Breast epithelium (tissue), 4 donors: ENCODE results near the gene GBP1. TPM values are rescaled to one million over a fixed set of nuclear protein-coding genes. Genes with fewer than 3 reads are reported as not detected.
A peak's percentile ranks its signal among the peaks of the same experiment; 100 is the strongest.
"Not testable (repeated sequence)": the region's sequence is repeated elsewhere in the genome, so short reads cannot be mapped to it uniquely, and the experiment has no call there.

ENCODE experiments used
- DNase-seq, 2 donors: peaks; one replicate each; pipeline ENCODE4 v3.0.0-alpha.2; 2019; ENCODE audit warnings: low spot score in 2 of 2
- H3K27ac ChIP-seq, 2 donors: fragments of 200-600 bp; sonication (generic) in 1 of 2; one replicate each; pipeline ENCODE4 v1.5.1; 2016 to 2019; ENCODE audit warnings: mild to moderate bottlenecking in 1 of 2
- H3K27me3 ChIP-seq, 2 donors: fragments of 200-600 bp; sonication (generic) in 1 of 2; one replicate each; pipeline versions ENCODE4 v1.5.1 to v1.6.0; 2017 to 2019; ENCODE audit warnings: control low read depth in 1 of 2, mild to moderate bottlenecking in 1 of 2
- H3K36me3 ChIP-seq: fragments of 200-600 bp; one replicate; pipeline ENCODE4 v1.5.1; 2019
- H3K4me1 ChIP-seq, 2 donors: fragments of 200-600 bp; sonication (generic); one replicate each; pipeline ENCODE4 v1.5.1; 2016 to 2019; ENCODE audit warnings: control low read depth in 1 of 2
- H3K4me3 ChIP-seq, 3 donors: fragments of 200-600 bp; sonication (generic); 1 replicate in 2 of 3; 2 replicates in 1 of 3; pipeline ENCODE4 v1.5.1; 2016 to 2019; ENCODE audit warnings: mild to moderate bottlenecking in 3 of 3, moderate library complexity in 2 of 3
- H3K9me3 ChIP-seq, 2 donors: fragments of 200-600 bp; sonication (generic) in 1 of 2; one replicate each; pipeline ENCODE4 v1.5.1; 2016 to 2019; ENCODE audit warnings: control low read depth in 1 of 2
- POLR2A ChIP-seq: fragments of 450-650 bp; IDR thresholded peaks from one replicate; pipeline ENCODE4 v1.6.1; 2016; ENCODE audit warnings: antibody characterized with exemption, mild to moderate bottlenecking, moderate library complexity
- POLR2AphosphoS5 ChIP-seq, 3 donors: sonication (generic); formaldehyde crosslinking; IDR thresholded peaks; one replicate each; pipeline ENCODE4 v1.6.1; 2017; ENCODE audit warnings: antibody characterized with exemption in 3 of 3
- intact Hi-C: fragments of 100-400 bp; cut with DNase I; formaldehyde crosslinking; loops from one replicate; pipeline ENCODE4 v1.15.1; 2023; ENCODE audit warnings: low total_unique reads
- total RNA-seq, 3 donors: library from RNA; depleted of rRNA; stranded (reverse); fragments of >200 nt; gene quantifications; one replicate each; pipeline ENCODE4 v1.1.0, GENCODE V29; 2016
- TF ChIP-seq, protein P1 (sequence below), 3 donors: fragments of 450-650 bp; IDR thresholded peaks; one replicate each; pipeline ENCODE4 v1.5.1; 2016 to 2017; ENCODE audit warnings: antibody characterized with exemption in 3 of 3, mild to moderate bottlenecking in 3 of 3, moderate library complexity in 3 of 3

The GBP1 gene
- total RNA-seq, 3 donors from 2014 or later: 8.0 to 58.0 (median 29.5) TPM

DNA sequence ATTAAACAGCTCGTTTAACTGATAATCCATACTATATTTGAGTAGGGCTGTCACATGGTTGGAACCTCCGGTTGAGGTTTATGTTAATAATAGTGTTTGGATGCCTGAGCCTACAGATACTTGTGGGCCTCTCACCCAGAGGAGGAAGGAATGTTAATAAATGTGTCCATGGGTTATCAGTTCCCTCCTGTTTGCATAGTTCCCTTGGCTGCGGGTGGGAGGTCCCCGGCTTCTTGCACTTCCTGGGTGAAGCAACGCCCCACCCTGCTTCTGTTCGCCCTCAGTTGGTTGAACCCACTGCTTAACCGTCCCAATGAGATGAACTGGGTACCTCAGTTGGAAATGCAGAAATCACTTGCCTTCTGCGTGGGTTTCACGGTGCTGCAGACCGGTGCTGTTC, 23.6 kb upstream of the GBP1 start:
- H3K27ac ChIP-seq: no peak overlapping the region
- H3K36me3 ChIP-seq: no peaks in the 10 kb centered on the region
- H3K9me3 ChIP-seq: no peaks in the 10 kb centered on the region
- no peak for TF ChIP-seq POLR2AphosphoS5 (IDR thresholded peaks at IDR 0.05)
- TF ChIP-seq, protein P1, sequence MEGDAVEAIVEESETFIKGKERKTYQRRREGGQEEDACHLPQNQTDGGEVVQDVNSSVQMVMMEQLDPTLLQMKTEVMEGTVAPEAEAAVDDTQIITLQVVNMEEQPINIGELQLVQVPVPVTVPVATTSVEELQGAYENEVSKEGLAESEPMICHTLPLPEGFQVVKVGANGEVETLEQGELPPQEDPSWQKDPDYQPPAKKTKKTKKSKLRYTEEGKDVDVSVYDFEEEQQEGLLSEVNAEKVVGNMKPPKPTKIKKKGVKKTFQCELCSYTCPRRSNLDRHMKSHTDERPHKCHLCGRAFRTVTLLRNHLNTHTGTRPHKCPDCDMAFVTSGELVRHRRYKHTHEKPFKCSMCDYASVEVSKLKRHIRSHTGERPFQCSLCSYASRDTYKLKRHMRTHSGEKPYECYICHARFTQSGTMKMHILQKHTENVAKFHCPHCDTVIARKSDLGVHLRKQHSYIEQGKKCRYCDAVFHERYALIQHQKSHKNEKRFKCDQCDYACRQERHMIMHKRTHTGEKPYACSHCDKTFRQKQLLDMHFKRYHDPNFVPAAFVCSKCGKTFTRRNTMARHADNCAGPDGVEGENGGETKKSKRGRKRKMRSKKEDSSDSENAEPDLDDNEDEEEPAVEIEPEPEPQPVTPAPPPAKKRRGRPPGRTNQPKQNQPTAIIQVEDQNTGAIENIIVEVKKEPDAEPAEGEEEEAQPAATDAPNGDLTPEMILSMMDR (IDR thresholded peaks at IDR 0.05): no peak
- TF ChIP-seq POLR2A: no peak
- no peaks in the 10 kb centered on the region for H3K27me3 ChIP-seq
- no peak overlapping the region for H3K4me3 ChIP-seq
- no peaks in the 10 kb centered on the region for H3K4me1 ChIP-seq
- intact Hi-C loops: no loop called here
- DNase-seq: no peak

DNA sequence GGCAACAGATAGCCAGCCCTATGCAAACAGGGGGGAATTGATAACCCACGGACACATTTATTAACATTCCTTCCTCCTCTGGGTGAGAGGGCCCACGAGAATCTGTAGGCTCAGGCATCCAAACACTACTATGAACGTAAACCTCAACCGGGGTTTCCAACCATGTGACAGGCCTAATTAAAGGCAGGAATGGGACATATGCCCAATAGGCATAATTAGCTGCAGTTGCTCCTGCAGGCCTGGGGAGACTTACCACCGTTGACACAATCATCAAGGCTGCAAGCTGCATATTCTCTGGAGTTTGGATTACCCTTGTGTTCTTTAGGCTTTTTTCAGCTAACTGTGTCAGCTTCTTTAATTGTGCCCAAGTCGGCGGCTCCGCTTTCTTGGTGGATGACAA, 22.2 kb upstream of the GBP1 start:
- intact Hi-C loops: no loop called here
- no peaks in the 10 kb centered on the region for H3K4me1 ChIP-seq
- H3K4me3 ChIP-seq: no peak overlapping the region
- no peaks in the 10 kb centered on the region for H3K36me3 ChIP-seq
- no peak for TF ChIP-seq POLR2A
- TF ChIP-seq, protein P1 (IDR thresholded peaks at IDR 0.05): no peak
- no peak for TF ChIP-seq POLR2AphosphoS5 (IDR thresholded peaks at IDR 0.05)
- H3K27ac ChIP-seq: no peak overlapping the region
- H3K27me3 ChIP-seq: no peaks in the 10 kb centered on the region
- no peaks in the 10 kb centered on the region for H3K9me3 ChIP-seq
- no peak for DNase-seq

DNA sequence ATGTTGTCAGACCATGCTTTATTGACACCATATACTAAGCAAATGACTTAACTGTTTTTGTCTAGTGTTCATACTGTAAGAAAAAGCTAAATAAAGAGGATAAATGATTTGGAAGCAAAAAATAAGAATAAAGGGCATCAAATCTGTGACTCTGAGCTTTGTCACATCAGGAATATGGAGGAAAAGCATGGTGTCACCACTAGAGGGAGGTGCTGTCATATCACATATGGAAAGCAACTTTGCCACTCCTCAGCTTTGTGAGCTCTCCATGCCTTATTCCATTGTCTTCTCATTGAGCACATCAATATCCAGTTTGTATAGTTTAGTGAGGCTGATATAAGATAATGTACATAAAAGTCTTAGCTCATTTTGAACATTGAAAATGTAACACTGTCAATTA, 20.8 kb upstream of the GBP1 start:
- no peaks in the 10 kb centered on the region for H3K36me3 ChIP-seq
- DNase-seq: no peak
- no peaks in the 10 kb centered on the region for H3K9me3 ChIP-seq
- H3K4me3 ChIP-seq: no peak overlapping the region
- no peak overlapping the region for H3K27ac ChIP-seq
- no peaks in the 10 kb centered on the region for H3K4me1 ChIP-seq
- no peaks in the 10 kb centered on the region for H3K27me3 ChIP-seq
- intact Hi-C loops: no loop called here
- no peak for TF ChIP-seq POLR2A
- TF ChIP-seq POLR2AphosphoS5 (IDR thresholded peaks at IDR 0.05): no peak
- TF ChIP-seq, protein P1 (IDR thresholded peaks at IDR 0.05): peak; percentile 16 to 59 (median 43)

DNA sequence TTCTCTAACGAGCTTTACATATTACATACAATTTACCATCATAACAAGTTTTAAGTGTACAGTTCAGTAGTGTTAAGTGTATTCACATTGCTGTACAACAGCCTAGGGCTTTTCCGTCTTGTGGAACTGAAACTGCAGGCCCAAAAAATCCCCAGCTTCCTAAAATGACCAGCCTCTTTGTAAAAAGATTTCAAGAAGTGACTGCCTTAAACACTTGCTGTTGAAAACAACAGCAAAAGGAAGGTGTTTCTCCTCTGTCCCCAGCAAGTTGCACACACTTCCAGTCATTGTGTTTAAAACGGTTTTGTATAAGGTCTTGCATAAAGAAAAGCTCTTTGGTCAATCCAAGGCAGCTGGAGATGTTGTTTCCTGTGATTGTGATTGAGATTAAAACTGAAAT, 16.0 kb upstream of the GBP1 start:
- TF ChIP-seq POLR2AphosphoS5 (IDR thresholded peaks at IDR 0.05): no peak
- TF ChIP-seq, protein P1 (IDR thresholded peaks at IDR 0.05): no peak
- TF ChIP-seq POLR2A: no peak
- intact Hi-C loops: no loop called here
- Histone ChIP-seq H3K36me3 (no peaks in the 10 kb centered on the region), H3K27me3 (no peaks in the 10 kb centered on the region), H3K4me3 (no peak overlapping the region), H3K9me3 (peaks cover 2 to 8% of the 10 kb centered on the region in 2 donors), H3K27ac (no peak overlapping the region), H3K4me1 (no peaks in the 10 kb centered on the region)
- DNase-seq: no peak

DNA sequence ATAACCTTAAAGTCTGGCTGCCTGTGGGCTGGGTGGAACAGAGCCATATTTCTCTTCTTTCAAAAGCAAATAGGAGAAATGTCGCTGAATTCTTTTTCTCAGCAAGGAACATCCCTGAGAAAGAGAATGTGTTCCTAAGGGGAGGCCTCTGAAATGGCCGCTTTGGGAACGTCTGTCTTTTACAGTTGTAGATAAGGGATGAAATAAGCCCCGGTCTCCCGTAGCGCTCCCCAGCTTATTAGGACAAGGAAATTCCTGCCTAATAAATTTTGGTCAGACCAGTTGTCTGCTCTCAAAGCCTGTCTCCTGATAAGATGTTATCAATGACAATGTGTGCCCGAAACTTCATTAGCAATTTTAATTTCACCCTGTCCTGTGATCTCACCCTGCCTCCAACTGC, 15.1 kb upstream of the GBP1 start:
- H3K27ac ChIP-seq, H3K36me3 ChIP-seq, H3K27me3 ChIP-seq, DNase-seq, H3K9me3 ChIP-seq, H3K4me1 ChIP-seq, H3K4me3 ChIP-seq, intact Hi-C loops: not testable (repeated sequence)

DNA sequence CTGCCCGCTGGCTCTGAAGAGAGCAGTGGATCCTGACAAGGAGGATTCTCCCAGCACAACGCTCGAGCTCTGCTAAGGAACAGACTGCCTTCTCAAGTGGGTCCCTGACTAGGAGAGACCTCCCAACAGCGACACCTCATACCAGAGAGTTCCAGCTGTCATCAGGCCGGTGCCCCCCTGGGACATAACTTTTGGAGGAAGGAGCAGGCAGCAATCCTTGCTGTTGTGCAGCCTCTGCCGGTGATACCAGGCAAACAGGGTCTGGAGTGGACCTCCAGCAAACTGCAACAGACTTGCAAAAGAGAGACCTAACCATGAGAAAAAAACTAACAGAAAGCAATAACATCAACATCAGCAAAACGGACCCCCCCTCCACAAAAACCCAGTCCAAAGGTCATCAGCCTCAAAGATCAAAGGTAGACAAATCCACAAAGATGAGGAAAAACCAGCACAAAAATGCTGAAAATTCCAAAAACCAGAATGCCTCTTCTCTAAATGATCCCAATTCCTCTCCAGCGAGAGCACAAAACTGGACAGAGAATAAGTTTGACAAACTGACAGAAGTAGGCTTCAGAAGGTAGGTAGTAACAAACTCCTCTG, 7.6 kb upstream of the GBP1 start:
- H3K9me3 ChIP-seq, intact Hi-C loops, H3K36me3 ChIP-seq, H3K4me1 ChIP-seq, H3K27me3 ChIP-seq, H3K4me3 ChIP-seq, H3K27ac ChIP-seq, DNase-seq: not testable (repeated sequence)
